GM12878 (cell line): ENCODE data around the gene SIK3.

ENCODE experiments used
- CBX3 ChIP-seq: fragments of 200-600 bp; sonication (generic); IDR thresholded peaks from 2 replicates; pipeline ENCODE4 v1.6.1; 2016; ENCODE audit warnings: low read depth, borderline replicate concordance
- CTCF ChIP-seq, 3 experiments: IDR thresholded peaks in 2 of 3; conservative IDR thresholded peaks in 1 of 3; 2 replicates each; pipeline ENCODE4 v1.5.1; 2011; ENCODE audit warnings: low read depth in 3 of 3, low read length in 3 of 3, mild to moderate bottlenecking in 3 of 3, control low read depth in 2 of 3, moderate library complexity in 2 of 3, inconsistent platforms in 1 of 3, mixed read lengths in 1 of 3; ENCODE audit not compliant: control insufficient read depth in 2 of 3, insufficient read depth in 1 of 3; ENCODE audit errors: extremely low read depth in 1 of 3
- E2F8 ChIP-seq: fragments of 450-650 bp; IDR thresholded peaks from 2 replicates; pipeline ENCODE4 v1.6.1; 2018; ENCODE audit warnings: mild to moderate bottlenecking, low read depth, moderate library complexity; ENCODE audit not compliant: partially characterized antibody
- ESRRA ChIP-seq: IDR thresholded peaks from 2 replicates; pipeline ENCODE4 v1.6.1; 2012; ENCODE audit warnings: mild to moderate bottlenecking, low read length, improper control_type of control experiment
- MTA3 ChIP-seq: IDR thresholded peaks from 2 replicates; pipeline ENCODE4 v1.6.1; 2012; ENCODE audit warnings: low read length, inconsistent platforms, borderline replicate concordance
- POLR2AphosphoS2 ChIP-seq: IDR thresholded peaks from 2 replicates; pipeline ENCODE4 v1.6.1; 2011; ENCODE audit warnings: low read depth, mild to moderate bottlenecking, low read length, improper control_type of control experiment, moderate library complexity
- SMAD1 ChIP-seq: fragments of 450-650 bp; IDR thresholded peaks from 2 replicates; pipeline ENCODE4 v1.6.1; 2018; ENCODE audit warnings: mild to moderate bottlenecking, low read depth; ENCODE audit not compliant: partially characterized antibody
- SUZ12 ChIP-seq: fragments of 200-600 bp; sonication (generic); IDR thresholded peaks from one replicate; pipeline ENCODE4 v1.6.1; 2018; ENCODE audit warnings: antibody characterized with exemption, mild to moderate bottlenecking; ENCODE audit not compliant: unreplicated experiment
- TAF1 ChIP-seq: IDR thresholded peaks from 2 replicates; pipeline ENCODE4 v1.6.1; 2011; ENCODE audit warnings: mild to moderate bottlenecking, low read depth, low read length, borderline replicate concordance
- ZZZ3 ChIP-seq: IDR thresholded peaks from 2 replicates; pipeline ENCODE4 v1.6.1; 2011; ENCODE audit warnings: low read depth; ENCODE audit not compliant: control insufficient read depth, insufficient read length
- TF ChIP-seq, protein P1 (sequence below): IDR thresholded peaks from 2 replicates; pipeline ENCODE4 v1.6.1; 2011; ENCODE audit warnings: low read depth, low read length, improper control_type of control experiment, borderline replicate concordance

DNA sequence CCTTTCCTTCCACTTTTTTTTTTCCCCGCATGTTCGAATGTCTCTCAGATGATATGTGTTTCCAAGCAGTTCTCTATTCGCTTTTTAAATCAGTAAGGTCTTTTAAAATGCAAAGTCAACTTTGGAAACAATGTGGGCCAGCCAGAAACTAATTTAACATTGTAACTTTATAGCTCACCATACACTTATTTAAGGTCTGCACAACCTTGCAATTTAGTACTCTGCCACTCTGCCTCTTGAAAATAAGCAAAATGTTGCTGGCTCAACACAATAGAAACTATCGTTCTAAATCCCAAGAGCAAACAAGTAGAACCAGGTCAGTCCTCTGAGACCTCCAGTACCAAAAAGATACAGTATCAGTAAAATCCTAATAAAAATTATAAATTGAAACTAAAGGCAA lies 109.0 kb downstream of the SIK3 start:
- no peak for TF ChIP-seq ZZZ3
- TF ChIP-seq CTCF (IDR thresholded peaks at IDR 0.05 in 2 of 3, conservative IDR thresholded peaks at IDR 0.05 in 1 of 3; ENCODE audit: control insufficient read depth in 2 of 3, extremely low read depth in 1 of 3, insufficient read depth in 1 of 3, low read depth in 3 of 3, low read length in 3 of 3) = no peak
- TF ChIP-seq, protein P1, sequence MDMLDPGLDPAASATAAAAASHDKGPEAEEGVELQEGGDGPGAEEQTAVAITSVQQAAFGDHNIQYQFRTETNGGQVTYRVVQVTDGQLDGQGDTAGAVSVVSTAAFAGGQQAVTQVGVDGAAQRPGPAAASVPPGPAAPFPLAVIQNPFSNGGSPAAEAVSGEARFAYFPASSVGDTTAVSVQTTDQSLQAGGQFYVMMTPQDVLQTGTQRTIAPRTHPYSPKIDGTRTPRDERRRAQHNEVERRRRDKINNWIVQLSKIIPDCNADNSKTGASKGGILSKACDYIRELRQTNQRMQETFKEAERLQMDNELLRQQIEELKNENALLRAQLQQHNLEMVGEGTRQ = no peak
- no peak for TF ChIP-seq SUZ12
- no peak for TF ChIP-seq MTA3
- no peak for TF ChIP-seq POLR2AphosphoS2
- TF ChIP-seq E2F8 = no peak
- no peak for TF ChIP-seq SMAD1
- TF ChIP-seq ESRRA = no peak
- no peak for TF ChIP-seq TAF1
- no peak for TF ChIP-seq CBX3
